8988T (cell line): ENCODE measurements around the gene DRG1.
"Not testable (repeated sequence)": the region's sequence is repeated elsewhere in the genome, so short reads cannot be mapped to it uniquely, and the experiment has no call there.

Experiments used
- DNase-seq: peaks from one replicate; pipeline ENCODE4 v3.0.0; 2011

Gene DRG1

DNA sequence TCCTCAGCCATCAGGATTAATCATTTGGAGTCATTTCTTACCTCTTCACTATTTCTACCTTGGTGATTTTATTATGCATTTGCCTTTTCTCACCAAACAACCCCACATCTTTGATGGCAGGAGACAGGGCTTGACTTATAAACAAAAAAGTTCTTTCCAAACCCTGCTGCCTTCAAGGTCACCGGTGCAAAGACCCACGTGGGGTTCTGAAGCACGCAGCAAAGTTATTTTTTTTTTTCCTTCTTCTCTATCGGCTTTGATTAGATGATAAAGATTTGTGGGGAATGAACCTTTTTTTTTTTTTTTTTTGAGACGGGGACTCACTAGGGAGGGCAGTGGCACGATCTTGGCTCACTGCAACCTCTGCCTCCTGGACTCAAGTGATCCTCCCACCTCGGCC lies 44.1 kb downstream of the DRG1 start:
- no peak for DNase-seq

DNA sequence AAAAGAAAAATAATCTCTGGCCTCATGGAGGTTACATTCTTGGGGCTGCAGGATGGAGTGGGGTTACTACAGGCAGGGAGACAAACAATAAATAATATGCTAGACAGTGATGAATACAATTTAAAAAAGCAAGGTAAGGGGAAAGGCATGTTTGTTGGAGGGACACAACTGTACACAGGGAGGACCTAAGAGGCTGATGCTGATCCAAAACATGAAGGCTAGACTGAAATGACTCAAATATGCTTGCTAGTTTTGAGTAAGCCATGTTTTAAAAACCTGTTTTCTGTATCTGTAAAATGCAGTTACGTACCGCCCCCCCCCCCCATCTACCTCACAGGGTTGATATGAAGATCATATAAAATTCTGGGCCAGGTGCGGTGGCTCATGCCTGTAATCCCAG lies 46.2 kb downstream of the DRG1 start:
- DNase-seq: no peak

DNA sequence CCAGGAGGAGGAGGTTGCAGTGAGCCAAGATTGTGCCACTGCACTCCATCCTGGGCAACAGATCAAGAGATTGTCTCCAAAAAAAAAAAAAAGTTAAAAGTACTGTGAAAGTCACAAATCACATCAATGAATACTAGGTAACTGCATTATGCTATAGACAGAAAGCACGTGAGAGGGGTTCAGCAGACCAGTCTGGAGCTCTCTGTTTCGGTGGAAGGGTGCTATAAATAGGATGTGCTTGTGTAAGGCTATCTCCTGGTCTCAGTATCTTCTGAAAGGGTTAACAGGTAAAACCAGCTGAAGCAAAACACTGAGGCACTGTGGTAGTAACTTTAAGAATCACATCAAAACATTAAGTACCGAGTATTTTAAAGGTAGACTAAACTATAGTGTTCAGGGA lies 46.8 kb downstream of the DRG1 start:
- DNase-seq: no peak

DNA sequence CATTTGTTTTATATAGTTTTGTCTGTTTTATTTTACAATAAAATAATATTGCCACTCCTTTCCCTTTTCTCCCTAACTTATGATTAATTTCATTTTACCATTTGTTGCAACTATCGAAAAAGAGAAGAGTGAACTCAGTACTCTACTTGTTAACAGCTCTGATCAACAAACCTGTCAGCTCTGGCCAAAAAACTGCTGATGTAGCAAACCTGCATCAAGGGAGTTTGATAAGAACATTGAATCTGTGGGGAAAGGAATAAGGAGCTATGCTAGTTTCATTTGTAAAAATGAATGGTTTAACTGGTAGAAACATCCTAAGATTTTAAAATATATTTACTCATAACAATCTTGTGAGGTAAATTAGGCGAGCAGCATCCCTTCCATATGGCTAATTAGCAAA lies 47.4 kb downstream of the DRG1 start:
- no peak for DNase-seq

DNA sequence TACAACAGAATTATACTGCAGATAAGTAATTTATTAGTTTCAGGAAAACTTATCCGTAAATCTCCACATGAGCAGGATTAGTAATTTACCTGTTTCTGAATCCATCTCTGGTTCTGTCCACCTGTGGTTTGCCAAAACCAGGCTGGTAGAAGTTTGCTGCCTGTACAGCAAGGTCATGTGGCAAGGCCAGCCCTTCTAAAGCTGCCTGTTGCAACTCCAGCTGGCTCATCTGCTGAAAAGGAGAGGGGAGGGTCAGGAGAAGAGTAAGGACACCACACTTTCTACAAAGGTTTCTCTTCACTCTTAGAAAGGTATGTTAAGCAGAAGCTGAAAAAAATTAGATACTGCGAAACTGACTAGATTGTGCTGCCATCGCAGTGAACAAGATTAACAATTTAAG lies 47.9 kb downstream of the DRG1 start:
- DNase-seq: no peak

DNA sequence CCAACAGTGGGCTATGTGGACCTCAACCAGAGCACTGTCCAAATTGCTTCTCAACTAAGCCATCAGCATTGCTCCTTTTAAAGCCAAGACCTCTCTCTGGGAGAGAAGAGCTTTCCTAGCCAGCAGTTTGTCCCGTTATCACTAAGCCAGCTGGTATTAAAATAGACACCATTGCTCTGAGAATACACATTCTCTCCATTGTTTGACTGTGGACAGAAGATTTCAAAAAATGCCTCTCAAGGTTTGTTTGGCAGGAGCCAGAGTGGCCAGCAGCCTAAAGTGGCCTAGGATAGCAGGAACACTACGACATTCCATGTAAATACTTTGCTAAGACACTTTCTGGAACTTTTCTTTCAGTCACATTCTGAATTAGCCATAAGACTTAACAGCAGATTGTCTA lies 49.0 kb downstream of the DRG1 start:
- DNase-seq: no peak

DNA sequence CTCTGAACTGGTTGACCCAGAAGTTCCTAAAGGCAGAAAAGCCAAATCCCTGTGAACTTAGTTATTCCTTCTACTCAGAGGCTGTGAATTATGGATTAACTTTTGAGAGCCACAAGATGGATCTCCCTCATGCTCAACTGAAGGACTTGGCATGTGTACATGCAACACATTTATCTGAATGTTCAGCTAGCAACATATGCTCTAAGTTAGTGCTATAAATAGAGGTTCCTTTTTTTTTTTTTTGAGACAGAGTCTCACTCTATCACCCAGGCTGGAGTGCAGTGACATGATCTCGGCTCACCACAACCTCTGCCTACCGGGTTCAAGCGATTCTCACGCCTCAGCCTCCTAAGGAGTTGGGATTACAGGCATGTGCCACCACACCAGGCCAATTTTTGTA lies 50.1 kb downstream of the DRG1 start:
- no peak for DNase-seq

DNA sequence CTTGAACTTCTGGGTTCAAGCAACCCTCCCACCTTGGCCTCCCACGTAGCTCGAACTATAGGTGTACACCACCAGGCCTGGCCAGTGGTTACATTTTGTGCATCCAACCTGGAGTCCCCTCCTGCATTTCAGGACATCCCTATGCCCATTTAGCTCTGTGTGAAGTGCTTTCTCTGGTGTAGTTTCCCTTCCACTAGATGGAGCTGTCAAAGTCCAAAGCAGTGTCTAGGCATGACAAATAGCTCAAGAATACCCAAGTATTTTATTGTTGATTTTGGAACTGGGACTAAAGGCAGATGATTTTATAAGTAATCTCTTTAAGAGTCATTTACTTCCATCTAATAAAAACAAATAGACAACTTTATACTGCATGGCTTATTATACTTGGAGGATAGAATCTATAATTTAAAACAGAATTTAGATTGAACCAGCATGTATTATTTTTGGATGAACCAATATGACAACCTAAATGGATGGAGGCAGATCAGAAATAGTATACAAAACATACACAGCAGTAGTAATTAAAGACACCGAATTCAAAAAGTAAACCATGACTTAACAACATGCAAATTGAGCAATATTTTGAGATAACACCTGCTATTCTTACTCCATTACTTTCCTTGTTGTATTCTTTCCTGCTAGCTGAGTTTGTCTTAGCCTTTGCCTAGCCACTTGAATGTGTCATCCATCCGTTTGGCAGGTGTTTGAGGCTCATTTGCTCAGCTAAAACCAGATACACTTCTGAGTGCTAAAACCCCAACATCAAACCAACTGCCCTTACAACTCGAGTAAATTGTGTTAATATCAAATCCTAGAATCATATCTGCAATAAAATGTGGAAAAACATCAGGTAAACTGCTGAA lies 52.5 kb downstream of the DRG1 start:
- DNase-seq: no peak

DNA sequence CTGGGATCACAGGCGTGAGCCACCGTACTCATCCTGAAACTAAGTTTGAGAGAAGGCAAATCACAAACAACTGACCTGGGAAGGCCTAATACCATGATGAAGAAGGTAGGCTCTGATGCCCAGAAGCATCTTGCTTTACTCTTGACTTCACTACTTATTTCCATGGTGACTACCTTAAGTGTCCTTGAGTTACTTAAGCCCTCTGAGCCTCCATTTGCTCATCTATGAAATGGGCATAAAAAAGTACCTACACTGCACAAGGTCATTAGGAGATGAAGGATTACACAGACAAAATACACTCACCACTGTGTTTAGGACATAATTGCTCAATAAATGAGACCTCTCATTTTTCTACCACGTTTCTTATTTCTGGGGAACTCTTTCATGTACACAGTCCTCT lies 62.3 kb downstream of the DRG1 start:
- no peak for DNase-seq

DNA sequence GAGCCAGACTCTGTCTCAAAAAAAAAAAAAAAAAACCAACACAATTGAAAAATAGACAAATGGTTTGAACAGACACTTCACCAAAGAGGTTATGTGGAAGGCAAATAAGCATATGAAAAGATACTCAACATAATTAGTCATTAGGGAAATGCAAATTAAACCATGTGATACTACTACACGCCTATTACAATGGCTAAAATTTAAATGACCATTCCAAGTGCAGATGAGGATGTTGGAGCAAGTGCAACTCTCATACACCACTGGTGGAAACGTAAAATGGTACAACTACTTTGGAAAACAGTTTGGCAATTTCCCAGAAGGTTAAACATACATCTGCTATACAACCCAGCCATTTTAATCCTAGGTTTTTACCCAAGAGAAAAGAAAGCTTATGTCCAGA lies 65.9 kb downstream of the DRG1 start:
- no peak for DNase-seq

DNA sequence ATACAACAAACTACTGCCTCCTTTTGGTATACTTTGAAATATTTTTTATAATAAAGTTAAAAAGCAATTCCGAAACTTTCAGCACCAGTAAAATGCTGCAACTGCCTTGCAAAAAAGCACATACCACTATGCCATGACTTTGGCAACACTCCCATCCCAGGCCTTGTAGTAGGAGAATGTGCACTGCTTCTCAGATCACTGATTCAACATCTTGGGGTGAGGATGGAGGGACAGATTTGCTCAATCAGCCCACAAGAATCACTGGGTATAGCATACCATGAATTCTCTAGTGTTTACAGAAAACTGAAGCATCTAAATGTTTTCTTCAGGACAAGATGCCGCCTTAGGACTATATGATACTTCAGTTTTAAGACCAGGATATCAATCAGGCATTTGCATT lies 75.3 kb downstream of the DRG1 start:
- DNase-seq: no peak

DNA sequence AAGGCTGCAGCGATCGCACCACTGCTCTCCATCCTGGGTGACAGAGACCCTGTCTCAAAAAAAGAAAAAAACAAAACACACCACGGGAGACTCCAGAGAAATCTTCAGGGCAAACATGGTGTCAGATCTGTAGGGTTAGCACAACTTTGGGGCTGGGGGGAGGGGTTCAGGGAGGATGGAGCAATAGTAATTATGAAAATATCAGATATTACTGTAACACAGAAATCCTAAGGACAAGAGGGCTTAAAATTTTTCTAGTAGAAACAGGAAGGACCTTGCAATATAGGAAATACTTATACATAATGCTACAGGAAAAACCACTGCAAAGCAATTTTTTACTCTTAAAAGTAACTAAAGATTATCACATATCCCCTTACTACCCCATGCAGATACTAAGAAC lies 76.4 kb downstream of the DRG1 start:
- DNase-seq: no peak

DNA sequence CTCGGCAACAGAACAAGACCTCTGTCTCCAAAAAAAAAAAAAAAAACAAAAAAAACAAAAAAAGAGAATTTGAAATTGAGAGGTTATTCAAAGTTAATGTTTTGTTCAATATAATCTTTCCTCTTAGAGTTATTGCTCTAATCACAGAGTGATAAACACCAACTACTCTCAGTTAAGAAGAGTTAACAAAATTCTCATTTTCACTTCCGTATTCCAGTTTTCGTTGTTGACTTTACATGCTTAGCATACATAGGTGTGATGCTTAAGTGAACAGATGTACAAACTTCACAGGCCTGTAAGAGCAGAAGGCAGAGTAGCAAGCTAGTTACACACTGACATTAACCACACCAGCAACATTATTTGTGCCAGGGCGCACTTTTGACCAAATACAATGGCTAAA lies 77.9 kb downstream of the DRG1 start:
- no peak for DNase-seq

DNA sequence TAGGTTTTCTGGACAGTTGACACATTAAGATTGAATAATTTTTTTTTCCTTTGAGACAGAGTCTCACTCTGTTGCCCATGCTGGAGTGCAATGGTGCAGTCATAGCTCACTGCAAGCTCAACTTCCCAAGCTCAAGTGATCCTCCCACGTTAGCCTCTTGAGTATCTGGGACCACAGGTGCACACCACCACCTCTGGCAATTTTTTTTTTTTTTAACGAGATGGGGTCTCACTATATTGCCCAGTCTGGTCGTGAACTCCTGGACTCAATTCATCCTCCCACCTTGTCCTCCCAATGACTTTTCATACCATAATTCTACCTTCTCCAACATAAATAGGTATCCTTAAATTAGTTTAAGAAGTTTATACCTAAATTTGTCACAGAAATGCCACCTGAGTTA lies 81.7 kb downstream of the DRG1 start:
- DNase-seq: no peak

DNA sequence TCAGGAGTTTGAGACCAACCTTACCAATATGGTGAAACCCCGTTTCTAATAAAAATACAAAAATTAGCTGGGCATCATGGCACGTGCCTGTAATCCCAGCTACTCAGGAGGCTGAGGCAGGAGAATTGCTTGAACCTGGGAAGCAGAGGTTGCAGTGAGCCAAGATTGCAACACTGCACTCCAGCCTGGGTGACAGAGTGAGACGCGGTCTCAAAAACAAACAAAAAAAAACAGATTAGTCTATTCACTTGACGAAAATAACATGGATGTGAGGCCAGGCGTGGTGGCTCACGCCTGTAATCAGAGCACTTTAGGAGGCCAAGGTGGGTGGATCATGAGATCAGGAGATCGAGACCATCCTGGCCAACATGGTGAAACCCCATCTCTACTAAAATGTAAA lies 83.1 kb downstream of the DRG1 start:
- not testable (repeated sequence) for DNase-seq
